SW480 (cell line): ENCODE data around the gene EID2B.
A peak's percentile ranks its signal among the peaks of the same experiment; 100 is the strongest.

ENCODE experiments used
- DNase-seq: peaks from one replicate; pipeline ENCODE4 v3.0.0-alpha.2; 2016; ENCODE audit warnings: low spot score

EID2B gene

DNA sequence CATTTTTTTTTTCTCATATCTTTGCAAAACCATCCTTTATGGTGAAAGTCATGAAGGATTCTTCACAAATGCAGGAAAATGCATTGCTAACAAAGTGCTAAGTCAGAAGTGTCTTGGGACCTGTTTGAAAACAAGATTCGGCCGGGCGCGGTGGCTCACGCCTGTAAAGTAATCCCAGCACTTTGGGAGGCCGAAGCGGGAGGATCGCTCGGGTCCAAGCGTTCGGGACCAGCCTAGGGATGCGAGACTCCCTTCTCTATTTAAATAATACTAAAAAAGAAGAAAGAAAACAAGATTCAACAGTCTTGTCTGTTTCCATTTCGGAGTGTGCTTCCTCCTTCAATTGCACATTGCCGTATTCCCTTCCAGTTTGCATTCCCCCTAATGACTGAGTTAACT is 819 bp downstream of the EID2B start:
- DNase-seq, result no peak

DNA sequence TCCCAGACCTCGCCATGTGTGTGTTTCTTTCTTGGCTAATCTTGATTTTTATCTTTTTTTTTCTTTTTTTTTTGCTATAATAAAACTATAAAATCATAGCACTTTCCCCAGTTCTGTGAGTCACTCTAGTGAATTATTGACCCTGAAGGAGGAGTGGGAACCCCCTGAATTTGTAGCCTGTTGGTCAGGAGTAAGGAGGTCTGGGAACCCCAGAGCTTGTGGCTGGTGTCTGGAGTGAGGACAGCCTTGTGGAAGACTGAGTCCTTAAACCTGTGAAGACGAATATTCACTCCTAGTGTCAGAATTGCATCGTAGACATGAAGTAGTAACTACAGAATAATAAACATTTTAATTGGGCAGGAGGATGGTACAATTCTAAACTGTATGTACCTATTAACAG is 7.4 kb downstream of the EID2B start:
- no peak for DNase-seq

- DNase-seq, result peak; percentile 43
Observed at GRCh38 chr19:39524495-39524894, 8.2 kb downstream of the EID2B start.

DNA sequence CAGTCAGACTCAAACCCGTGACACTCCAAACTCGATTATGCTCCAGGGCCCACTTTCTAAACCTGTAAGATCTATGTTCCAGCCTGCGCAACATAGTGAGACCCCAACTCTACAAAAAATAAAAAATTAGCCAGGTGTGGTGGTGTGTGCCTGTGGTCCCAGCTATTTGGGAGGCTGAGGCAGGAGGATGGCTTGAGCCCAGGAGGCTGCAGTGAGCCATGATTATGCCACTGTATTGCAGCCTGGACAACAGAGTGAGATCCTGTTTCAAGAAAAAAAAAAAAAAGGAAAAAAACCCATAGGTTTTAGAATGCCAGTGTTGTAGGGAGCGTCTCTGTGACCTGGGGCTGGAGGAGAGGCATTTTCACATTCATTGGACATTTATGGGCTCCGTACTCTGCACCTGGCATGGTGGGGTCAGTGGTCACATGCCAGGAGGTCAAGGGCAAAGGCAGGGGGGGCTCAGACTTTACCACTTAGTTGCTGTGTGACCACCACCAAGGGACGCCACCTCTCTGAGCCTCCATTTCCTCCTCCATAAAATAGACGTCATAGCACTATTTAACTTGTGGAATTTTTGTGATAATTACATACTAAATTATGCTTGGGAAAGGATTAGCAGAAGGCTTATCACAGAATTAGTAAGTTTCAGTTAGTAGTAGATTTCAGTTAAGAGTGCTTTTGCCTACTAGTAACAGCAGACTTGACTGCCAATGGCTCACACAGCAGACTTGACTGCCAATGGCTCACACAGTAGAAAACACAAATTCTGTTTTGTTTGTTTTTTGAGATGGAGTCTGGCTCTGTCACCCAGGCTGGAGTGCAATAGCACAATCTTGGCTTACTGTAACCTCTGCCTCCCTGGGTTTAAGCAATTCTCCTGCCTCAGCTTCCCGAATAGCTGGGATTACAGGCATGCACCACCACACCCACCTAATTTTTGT is 11.8 kb downstream of the EID2B start:
- DNase-seq, result no peak

- no peak for DNase-seq
Observed at GRCh38 chr19:39518975-39519374, 13.7 kb downstream of the EID2B start.

DNA sequence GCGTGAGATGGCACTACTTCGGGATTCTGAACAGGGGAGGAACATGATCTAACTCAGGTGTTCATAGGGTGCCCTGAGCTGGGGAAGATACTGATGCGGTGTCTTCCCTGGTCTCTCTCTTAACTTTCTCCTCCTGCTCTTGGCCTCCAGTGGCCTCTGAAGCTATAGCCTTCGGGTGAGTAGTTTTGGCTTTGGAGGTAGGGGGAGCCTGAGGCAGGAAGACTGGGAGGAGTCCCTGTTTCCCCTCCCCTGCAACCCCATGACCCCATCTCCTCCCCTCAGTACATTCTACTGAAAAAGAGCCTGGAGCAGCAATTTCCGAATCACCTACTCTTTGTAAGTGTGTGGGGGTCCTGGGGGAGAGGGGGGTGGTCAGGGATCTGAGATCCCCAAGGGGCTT is 14.2 kb downstream of the EID2B start:
- no peak for DNase-seq

DNA sequence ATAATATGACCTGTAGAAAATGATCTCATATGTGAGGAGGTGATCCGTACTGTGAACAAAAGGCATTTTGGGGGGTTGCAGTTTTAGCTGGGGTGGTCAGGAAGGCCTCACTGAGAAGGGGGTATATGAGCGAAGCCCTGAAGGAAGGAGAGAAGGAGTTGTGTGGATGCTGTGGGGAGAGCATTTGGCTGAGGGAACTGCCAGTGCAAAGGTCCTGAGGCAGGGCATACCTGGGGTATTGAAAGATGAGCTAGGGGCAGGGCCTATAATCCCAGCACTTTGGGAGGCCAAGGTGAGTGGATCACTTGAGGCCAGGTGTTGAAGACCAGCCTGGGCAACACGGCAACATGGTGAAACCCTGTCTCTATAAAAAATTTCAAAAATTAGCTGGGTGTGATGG is 15.2 kb downstream of the EID2B start:
- DNase-seq, result no peak

GRCh38 chr19:39516270-39516669 is 16.4 kb downstream of the EID2B start:
- DNase-seq, result no peak

GRCh38 chr19:39515551-39516191 is 17.0 kb downstream of the EID2B start:
- DNase-seq, result no peak

GRCh38 chr19:39514840-39515550 is 17.7 kb downstream of the EID2B start, which contains the start of gene SELENOV:
SELENOV (plus strand) TSS chr19:39515139; CDS start chr19:39515213, 74 bp downstream.
- DNase-seq, result no peak

DNA sequence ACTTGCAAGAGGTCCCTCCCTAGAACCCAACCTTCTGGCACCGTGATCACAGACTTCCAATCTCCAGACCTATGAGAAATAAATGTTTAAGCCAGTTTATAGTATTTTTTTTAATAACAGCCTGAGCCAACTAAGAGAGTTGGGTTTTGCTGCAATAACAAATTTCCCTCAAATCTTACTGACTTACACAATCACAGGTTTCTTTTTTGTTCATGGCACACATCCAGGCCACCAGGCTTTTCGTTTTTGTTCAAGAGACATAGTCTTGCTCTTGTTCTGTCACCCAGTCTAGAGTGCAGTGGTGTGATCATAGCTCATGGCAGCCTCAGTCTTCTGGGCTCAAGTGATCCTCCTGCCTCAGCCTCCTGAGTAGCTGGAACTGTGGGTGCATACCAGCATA is 19.7 kb downstream of the EID2B start:
- no peak for DNase-seq

DNA sequence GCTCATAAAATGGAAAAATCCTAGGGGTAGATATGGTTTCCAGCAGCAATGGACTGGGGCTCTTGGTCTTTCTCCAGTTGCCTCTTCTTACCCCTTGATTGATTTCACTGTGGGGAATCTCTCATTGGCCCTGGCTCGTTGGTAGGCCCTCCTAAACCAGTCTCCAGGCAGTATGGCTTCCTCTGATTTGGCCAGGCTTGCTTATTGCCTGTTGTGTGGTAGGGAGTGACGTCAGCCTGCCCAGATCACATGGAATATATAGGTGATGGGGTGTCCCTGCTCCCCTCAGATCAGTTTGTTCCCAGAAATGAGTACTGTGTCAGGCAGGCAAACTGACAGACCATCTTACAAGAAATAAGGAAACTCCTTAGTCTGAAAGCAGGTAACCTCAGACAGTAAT is 23.4 kb downstream of the EID2B start:
- DNase-seq, result no peak

GRCh38 chr19:39508629-39509028 is 24.0 kb downstream of the EID2B start:
- no peak for DNase-seq

GRCh38 chr19:39507715-39508364 is 24.8 kb downstream of the EID2B start:
- no peak for DNase-seq

- DNase-seq, result peak; percentile 91
Observed at GRCh38 chr19:39506944-39507714, 25.5 kb downstream of the EID2B start.

DNA sequence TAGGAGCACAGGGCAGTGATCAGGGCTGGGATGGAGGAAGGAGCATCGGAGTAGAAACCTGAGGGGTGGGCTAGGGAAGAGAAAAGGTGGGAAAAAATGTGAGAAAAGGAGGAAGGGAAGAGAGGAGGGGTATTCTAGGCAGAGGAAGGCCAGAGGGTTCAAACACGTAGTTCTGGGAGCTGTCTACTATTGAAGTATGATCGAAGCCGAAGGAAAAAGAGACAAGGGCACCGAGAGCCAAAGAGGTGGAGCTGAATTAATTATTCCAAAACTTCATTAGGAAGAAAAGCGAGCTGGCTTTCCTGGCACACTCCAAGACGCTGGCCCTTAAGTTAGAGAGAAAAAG is 26.1 kb downstream of the EID2B start:
- no peak for DNase-seq

DNA sequence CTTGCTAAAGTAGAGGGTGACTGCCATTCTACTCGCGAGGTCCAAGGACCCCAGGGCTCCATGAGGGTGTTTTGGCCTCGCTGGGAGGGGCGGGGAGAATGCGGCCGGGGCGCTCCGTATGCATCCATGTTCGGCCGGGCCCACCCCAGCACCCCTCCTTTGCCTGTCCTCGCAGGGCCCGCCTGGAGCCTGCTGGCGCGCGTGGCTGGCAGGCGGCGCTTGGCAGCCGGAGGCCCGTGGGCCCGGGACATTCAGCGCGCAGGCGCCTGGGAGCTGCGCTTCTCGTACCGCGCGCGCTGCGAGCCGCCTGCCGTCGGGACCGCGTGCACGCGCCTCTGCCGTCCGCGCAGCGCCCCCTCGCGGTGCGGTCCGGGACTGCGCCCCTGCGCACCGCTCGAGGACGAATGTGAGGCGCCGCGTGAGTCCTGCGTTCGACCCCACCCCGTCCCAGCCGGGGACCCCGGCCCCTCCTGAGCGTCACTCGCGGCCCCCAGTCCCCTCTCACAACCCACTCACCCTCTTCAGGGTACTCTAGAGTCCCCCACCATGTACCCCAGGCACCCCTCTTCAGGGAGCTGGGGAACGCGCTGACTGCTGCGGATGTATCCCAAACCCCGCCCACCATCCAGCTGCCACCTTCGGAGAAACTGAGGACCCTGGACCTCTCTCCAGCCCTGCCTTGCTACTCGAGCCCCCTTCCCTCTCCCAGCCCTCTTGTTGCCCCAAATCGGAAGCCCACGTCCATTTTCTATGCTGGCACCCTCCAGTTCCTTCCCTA is 29.8 kb downstream of the EID2B start:
- no peak for DNase-seq

- no peak for DNase-seq
Observed at GRCh38 chr19:39501340-39501739, 31.3 kb downstream of the EID2B start.

DNA sequence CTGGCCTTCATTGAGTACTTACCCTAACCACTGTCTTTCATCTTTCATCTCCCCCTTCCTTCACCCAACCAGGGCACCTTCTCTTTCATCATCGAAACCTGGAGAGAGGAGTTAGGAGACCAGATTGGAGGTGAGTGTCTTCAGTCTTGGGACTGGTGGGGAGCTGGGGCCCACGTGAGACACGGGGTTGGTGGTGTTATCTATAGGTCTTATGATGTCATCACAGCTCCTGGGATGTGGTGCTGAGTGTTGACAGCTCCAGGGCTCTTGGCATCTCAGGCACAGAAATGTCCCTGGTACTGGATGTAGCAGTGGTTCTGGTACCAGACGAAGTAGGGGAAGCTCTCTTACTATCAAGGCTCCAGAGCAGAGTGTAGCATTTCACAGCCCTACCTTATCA is 32.1 kb downstream of the EID2B start:
- no peak for DNase-seq

- DNase-seq, result no peak
Observed at GRCh38 chr19:39499932-39500331, 32.7 kb downstream of the EID2B start.
